Mesenchymal stem cell (in vitro differentiated cells and primary cell): ENCODE results near the gene C8A.

Experiments
- DNase-seq: peaks from one replicate; pipeline ENCODE4 v3.0.0-alpha.2; 2013
- H2AFZ ChIP-seq: one replicate; pipeline ENCODE4 v1.6.1; 2013; ENCODE audit warnings: low read depth, mild to moderate bottlenecking, control low read depth, inconsistent platforms, low read length, moderate library complexity
- H2AK5ac ChIP-seq: 2 replicates; pipeline ENCODE4 v1.6.1; 2013; ENCODE audit warnings: low read length, moderate library complexity, mild to moderate bottlenecking, inconsistent platforms; ENCODE audit not compliant: severe bottlenecking
- H2BK120ac ChIP-seq: one replicate; pipeline ENCODE4 v1.6.1; 2013; ENCODE audit warnings: low read depth, mild to moderate bottlenecking, inconsistent platforms, low read length, moderate library complexity
- H2BK12ac ChIP-seq, 2 experiments: one replicate each; pipeline ENCODE4 v1.6.1; 2013; ENCODE audit warnings: inconsistent platforms in 2 of 2, low read length in 2 of 2, mild to moderate bottlenecking in 2 of 2, moderate library complexity in 2 of 2, control low read depth in 1 of 2
- H2BK15ac ChIP-seq: one replicate; pipeline ENCODE4 v1.6.1; 2013; ENCODE audit warnings: mild to moderate bottlenecking, low read depth, inconsistent platforms; ENCODE audit not compliant: poor library complexity, severe bottlenecking
- H2BK5ac ChIP-seq: 2 replicates; pipeline ENCODE4 v1.6.1; 2013; ENCODE audit warnings: low read depth, mild to moderate bottlenecking, low read length, control low read depth, inconsistent platforms; ENCODE audit not compliant: poor library complexity, severe bottlenecking
- H3K14ac ChIP-seq, 2 experiments: one replicate each; pipeline ENCODE4 v1.6.1; 2013; ENCODE audit warnings: inconsistent platforms in 2 of 2, low read length in 2 of 2, control low read depth in 1 of 2, mild to moderate bottlenecking in 1 of 2, moderate library complexity in 1 of 2
- H3K18ac ChIP-seq, 2 experiments: one replicate each; pipeline ENCODE4 v1.6.1; 2013; ENCODE audit warnings: inconsistent platforms in 2 of 2, low read length in 2 of 2, control low read depth in 1 of 2, low read depth in 1 of 2, mild to moderate bottlenecking in 1 of 2
- H3K23ac ChIP-seq, 2 experiments: one replicate each; pipeline ENCODE4 v1.6.1; 2013; ENCODE audit warnings: inconsistent platforms in 2 of 2, low read length in 2 of 2, mild to moderate bottlenecking in 2 of 2, moderate library complexity in 2 of 2, control low read depth in 1 of 2
- H3K27ac ChIP-seq: 2 replicates; pipeline ENCODE4 v1.5.1; 2013; ENCODE audit warnings: mild to moderate bottlenecking, moderate library complexity, low read length, control low read depth, inconsistent platforms; ENCODE audit not compliant: poor library complexity, severe bottlenecking
- H3K27me3 ChIP-seq, 2 experiments: 2 replicates each; pipeline versions ENCODE4 v1.6.1 to v1.7.0; 2013; ENCODE audit warnings: low read length in 2 of 2, mild to moderate bottlenecking in 2 of 2, moderate library complexity in 2 of 2, control low read depth in 1 of 2, inconsistent platforms in 1 of 2; ENCODE audit not compliant: control insufficient read depth in 1 of 2, insufficient read depth in 1 of 2
- H3K36me3 ChIP-seq, 2 experiments: 2 replicates each; pipeline versions ENCODE4 v1.6.1 to v1.7.0; 2013; ENCODE audit warnings: low read length in 2 of 2, control low read depth in 1 of 2, inconsistent platforms in 1 of 2, low read depth in 1 of 2, mild to moderate bottlenecking in 1 of 2; ENCODE audit not compliant: insufficient read depth in 2 of 2, control insufficient read depth in 1 of 2
- H3K4ac ChIP-seq, 2 experiments: one replicate each; pipeline ENCODE4 v1.6.1; 2013; ENCODE audit warnings: inconsistent platforms in 2 of 2, low read length in 2 of 2, mild to moderate bottlenecking in 2 of 2, moderate library complexity in 2 of 2, control low read depth in 1 of 2, low read depth in 1 of 2
- H3K4me1 ChIP-seq: 2 replicates; pipeline ENCODE4 v1.6.1; 2013; ENCODE audit warnings: low read depth, low read length, control low read depth; ENCODE audit not compliant: control insufficient read depth, insufficient read depth
- H3K4me2 ChIP-seq: 2 replicates; pipeline ENCODE4 v1.6.1; 2013; ENCODE audit warnings: low read length, mild to moderate bottlenecking, inconsistent platforms; ENCODE audit not compliant: poor library complexity, severe bottlenecking
- H3K4me3 ChIP-seq, 2 experiments: 2 replicates each; pipeline versions ENCODE4 v1.5.1 to v1.7.0; 2013; ENCODE audit warnings: low read length in 2 of 2, mild to moderate bottlenecking in 2 of 2, control low read depth in 1 of 2, low read depth in 1 of 2; ENCODE audit not compliant: insufficient read depth in 1 of 2
- H3K79me1 ChIP-seq: replicated peaks from 2 replicates; pipeline ENCODE4 v1.6.1; 2013; ENCODE audit warnings: mild to moderate bottlenecking, control low read depth, low read length, inconsistent platforms; ENCODE audit not compliant: poor library complexity, severe bottlenecking
- H3K9ac ChIP-seq: 2 replicates; pipeline ENCODE4 v1.7.0; 2013; ENCODE audit warnings: mild to moderate bottlenecking, low read length, moderate library complexity
- H3K9me3 ChIP-seq: 2 replicates; pipeline ENCODE4 v1.7.0; 2013; ENCODE audit warnings: mild to moderate bottlenecking, low read length; ENCODE audit not compliant: control insufficient read depth
- H4K8ac ChIP-seq: one replicate; pipeline ENCODE4 v1.6.1; 2013; ENCODE audit warnings: inconsistent platforms, mild to moderate bottlenecking, low read length, moderate library complexity
- H4K91ac ChIP-seq: one replicate; pipeline ENCODE4 v1.6.1; 2013; ENCODE audit warnings: mild to moderate bottlenecking, low read length, inconsistent platforms
- WGBS: methylation state at CpG from one replicate; pipeline ENCODE4 v1.1.7; 2013; ENCODE audit warnings: mixed read lengths; 5-methylcytosine and 5-hydroxymethylcytosine counted together

Gene C8A

GRCh38 chr1:56859287-56859686 lies 4.7 kb downstream of the C8A start:
- H3K27me3 ChIP-seq = no peaks in the 10 kb centered on the region
- H2AK5ac ChIP-seq = no peak overlapping the region
- no peak overlapping the region for H2AFZ ChIP-seq
- no peaks in the 10 kb centered on the region for H3K4me1 ChIP-seq
- no peak overlapping the region for H4K8ac ChIP-seq
- no peaks in the 10 kb centered on the region for H3K79me1 ChIP-seq
- H3K4me2 ChIP-seq = no peak overlapping the region
- H3K4ac ChIP-seq = no peak overlapping the region
- H3K14ac ChIP-seq = no peak overlapping the region
- H2BK5ac ChIP-seq = no peak overlapping the region
- H2BK12ac ChIP-seq = no peak overlapping the region
- H3K9me3 ChIP-seq = no peaks in the 10 kb centered on the region
- no peak overlapping the region for H3K18ac ChIP-seq
- H3K23ac ChIP-seq = no peak overlapping the region
- H3K36me3 ChIP-seq = no peaks in the 10 kb centered on the region
- H2BK15ac ChIP-seq = no peak overlapping the region
- H3K27ac ChIP-seq = no peak overlapping the region
- no peak for DNase-seq
- H2BK120ac ChIP-seq = no peak overlapping the region
- H3K9ac ChIP-seq = no peak overlapping the region
- H4K91ac ChIP-seq = no peak overlapping the region
- H3K4me3 ChIP-seq = no peak overlapping the region

GRCh38 chr1:56863265-56863992 lies 8.8 kb downstream of the C8A start:
- H2BK12ac ChIP-seq = no peak overlapping the region
- no peak overlapping the region for H3K23ac ChIP-seq
- no peak overlapping the region for H2BK5ac ChIP-seq
- no peaks in the 10 kb centered on the region for H3K9me3 ChIP-seq
- no peak for DNase-seq
- H3K9ac ChIP-seq = no peak overlapping the region
- no peaks in the 10 kb centered on the region for H3K36me3 ChIP-seq
- no peaks in the 10 kb centered on the region for H3K79me1 ChIP-seq
- no peak overlapping the region for H3K27ac ChIP-seq
- 67% methylated on average over 2 of the region's 3 CpGs for WGBS
- no peak overlapping the region for H3K4me2 ChIP-seq
- no peak overlapping the region for H2BK120ac ChIP-seq
- H3K14ac ChIP-seq = no peak overlapping the region
- H2AFZ ChIP-seq = no peak overlapping the region
- no peak overlapping the region for H3K4me3 ChIP-seq
- H4K91ac ChIP-seq = no peak overlapping the region
- H4K8ac ChIP-seq = no peak overlapping the region
- no peaks in the 10 kb centered on the region for H3K27me3 ChIP-seq
- H2AK5ac ChIP-seq = no peak overlapping the region
- no peaks in the 10 kb centered on the region for H3K4me1 ChIP-seq
- no peak overlapping the region for H2BK15ac ChIP-seq
- no peak overlapping the region for H3K18ac ChIP-seq
- no peak overlapping the region for H3K4ac ChIP-seq

DNA sequence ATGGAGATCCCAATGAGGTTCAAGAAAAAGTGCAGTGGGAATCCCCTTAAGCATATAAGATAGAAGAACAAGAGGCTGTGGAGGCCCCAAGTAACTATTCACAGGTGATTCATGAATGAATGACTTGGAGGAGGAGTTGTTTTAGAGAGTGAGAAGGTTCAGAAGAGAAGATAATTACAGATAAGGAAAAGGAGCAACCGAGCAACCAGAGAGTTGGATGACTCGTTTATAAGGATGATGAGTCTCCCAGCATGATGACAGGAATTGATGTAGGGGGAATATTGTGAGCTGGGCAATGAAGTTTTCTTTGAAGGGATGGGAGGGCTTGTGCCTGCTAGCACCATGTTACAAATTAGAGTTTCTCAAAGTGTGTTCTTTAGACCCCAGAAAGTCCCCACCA lies 9.8 kb downstream of the C8A start:
- H4K8ac ChIP-seq = no peak overlapping the region
- no peaks in the 10 kb centered on the region for H3K79me1 ChIP-seq
- H2BK12ac ChIP-seq = no peak overlapping the region
- no peaks in the 10 kb centered on the region for H3K27me3 ChIP-seq
- no peak overlapping the region for H2AK5ac ChIP-seq
- no peaks in the 10 kb centered on the region for H3K36me3 ChIP-seq
- no peak overlapping the region for H4K91ac ChIP-seq
- H3K23ac ChIP-seq = no peak overlapping the region
- H3K18ac ChIP-seq = no peak overlapping the region
- no peak overlapping the region for H2BK120ac ChIP-seq
- no peak overlapping the region for H2BK5ac ChIP-seq
- no peak overlapping the region for H3K9ac ChIP-seq
- no peak overlapping the region for H3K4ac ChIP-seq
- H3K27ac ChIP-seq = no peak overlapping the region
- H2BK15ac ChIP-seq = no peak overlapping the region
- no peaks in the 10 kb centered on the region for H3K4me1 ChIP-seq
- no peak overlapping the region for H3K14ac ChIP-seq
- WGBS = 41% methylated on average over 2 of the region's 2 CpGs
- no peak overlapping the region for H2AFZ ChIP-seq
- H3K4me3 ChIP-seq = no peak overlapping the region
- DNase-seq = no peak
- H3K9me3 ChIP-seq = no peaks in the 10 kb centered on the region
- H3K4me2 ChIP-seq = no peak overlapping the region

DNA sequence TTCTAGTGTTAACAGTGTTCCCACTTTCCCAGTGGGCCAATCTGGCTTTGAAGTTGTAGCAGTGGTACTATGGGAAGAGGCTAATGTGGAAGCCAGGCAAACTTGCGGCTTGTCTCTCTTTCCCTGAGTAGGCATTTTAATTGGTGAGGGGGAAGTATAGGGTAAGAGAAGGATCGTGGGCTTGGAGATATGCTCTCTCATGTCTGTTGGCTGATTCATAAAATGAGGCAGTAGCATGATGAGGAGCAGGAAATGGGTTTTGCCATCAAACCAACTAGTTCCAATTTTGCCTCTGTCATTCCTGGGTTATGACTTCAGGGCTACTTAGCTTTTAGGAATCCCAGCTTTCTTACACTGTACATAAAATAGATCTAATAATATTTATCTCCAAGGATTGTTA lies 12.1 kb downstream of the C8A start:
- H3K4me2 ChIP-seq = no peak overlapping the region
- no peak overlapping the region for H2BK120ac ChIP-seq
- no peak overlapping the region for H3K18ac ChIP-seq
- no peaks in the 10 kb centered on the region for H3K79me1 ChIP-seq
- no peaks in the 10 kb centered on the region for H3K27me3 ChIP-seq
- H3K4me1 ChIP-seq = no peaks in the 10 kb centered on the region
- H3K9me3 ChIP-seq = no peaks in the 10 kb centered on the region
- no peaks in the 10 kb centered on the region for H3K36me3 ChIP-seq
- H2AK5ac ChIP-seq = no peak overlapping the region
- H2BK12ac ChIP-seq = no peak overlapping the region
- no peak overlapping the region for H3K4ac ChIP-seq
- H2BK5ac ChIP-seq = no peak overlapping the region
- H3K27ac ChIP-seq = no peak overlapping the region
- H3K9ac ChIP-seq = peak overlapping the region; percentile 69
- no peak overlapping the region for H4K8ac ChIP-seq
- 53% methylated on average over 2 of the region's 2 CpGs for WGBS
- no peak overlapping the region for H3K14ac ChIP-seq
- H3K23ac ChIP-seq = no peak overlapping the region
- no peak for DNase-seq
- no peak overlapping the region for H4K91ac ChIP-seq
- no peak overlapping the region for H3K4me3 ChIP-seq
- no peak overlapping the region for H2BK15ac ChIP-seq
- no peak overlapping the region for H2AFZ ChIP-seq
